ENCODE measurements around the gene VASH2. TPM values are rescaled to one million over a fixed set of nuclear protein-coding genes. Genes with fewer than 3 reads are reported as not detected.

VASH2 gene
- total RNA-seq, 1 experiment from 2014 or later = 303 TPM

- H3K4me1 Mint-ChIP-seq = peaks cover 28% of the 10 kb centered on the region
- H3K9me3 Mint-ChIP-seq = peaks cover 7% of the 10 kb centered on the region
- peaks cover 9% of the 10 kb centered on the region; the same call in 1 of the 2 replicates for H3K27me3 Mint-ChIP-seq (ENCODE audit: low read depth)
- ChIA-PET CTCF (interaction anchor here (1.3 kb wide), 1 partner anchor 9 kb away, joined by 5 read pairs; the partner anchor contains the start of gene VASH2), POLR2A (no interaction called here)
- H3K36me3 Mint-ChIP-seq = peaks cover 12% of the 10 kb centered on the region; the same call in 1 of the 2 replicates
- ATAC-seq (no peak), DNase-seq (ENCODE audit: low spot score) (no peak)
- no peak overlapping the region for H3K4me3 Mint-ChIP-seq
- TF ChIP-seq, protein P1, sequence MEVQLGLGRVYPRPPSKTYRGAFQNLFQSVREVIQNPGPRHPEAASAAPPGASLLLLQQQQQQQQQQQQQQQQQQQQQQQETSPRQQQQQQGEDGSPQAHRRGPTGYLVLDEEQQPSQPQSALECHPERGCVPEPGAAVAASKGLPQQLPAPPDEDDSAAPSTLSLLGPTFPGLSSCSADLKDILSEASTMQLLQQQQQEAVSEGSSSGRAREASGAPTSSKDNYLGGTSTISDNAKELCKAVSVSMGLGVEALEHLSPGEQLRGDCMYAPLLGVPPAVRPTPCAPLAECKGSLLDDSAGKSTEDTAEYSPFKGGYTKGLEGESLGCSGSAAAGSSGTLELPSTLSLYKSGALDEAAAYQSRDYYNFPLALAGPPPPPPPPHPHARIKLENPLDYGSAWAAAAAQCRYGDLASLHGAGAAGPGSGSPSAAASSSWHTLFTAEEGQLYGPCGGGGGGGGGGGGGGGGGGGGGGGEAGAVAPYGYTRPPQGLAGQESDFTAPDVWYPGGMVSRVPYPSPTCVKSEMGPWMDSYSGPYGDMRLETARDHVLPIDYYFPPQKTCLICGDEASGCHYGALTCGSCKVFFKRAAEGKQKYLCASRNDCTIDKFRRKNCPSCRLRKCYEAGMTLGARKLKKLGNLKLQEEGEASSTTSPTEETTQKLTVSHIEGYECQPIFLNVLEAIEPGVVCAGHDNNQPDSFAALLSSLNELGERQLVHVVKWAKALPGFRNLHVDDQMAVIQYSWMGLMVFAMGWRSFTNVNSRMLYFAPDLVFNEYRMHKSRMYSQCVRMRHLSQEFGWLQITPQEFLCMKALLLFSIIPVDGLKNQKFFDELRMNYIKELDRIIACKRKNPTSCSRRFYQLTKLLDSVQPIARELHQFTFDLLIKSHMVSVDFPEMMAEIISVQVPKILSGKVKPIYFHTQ (CRISPR knock-in tag; IDR thresholded peaks at IDR 0.05) = no peak
- TF ChIP-seq OVOL2 (CRISPR knock-in tag; IDR thresholded peaks at IDR 0.05; ENCODE audit: borderline replicate concordance) (no peak), CREM (CRISPR knock-in tag; IDR thresholded peaks at IDR 0.05) (no peak), IRF1 (CRISPR knock-in tag; IDR thresholded peaks at IDR 0.05) (no peak), ZNF263 (CRISPR knock-in tag; IDR thresholded peaks at IDR 0.05; ENCODE audit: low read depth) (no peak), USF2 (CRISPR knock-in tag; IDR thresholded peaks at IDR 0.05) (no peak), ZNF396 (CRISPR knock-in tag; IDR thresholded peaks at IDR 0.05; ENCODE audit: borderline replicate concordance) (no peak), ZNF416 (CRISPR knock-in tag; IDR thresholded peaks at IDR 0.05) (no peak), TEAD1 (CRISPR knock-in tag; IDR thresholded peaks at IDR 0.05) (no peak), PRRX2 (CRISPR knock-in tag; IDR thresholded peaks at IDR 0.05) (no peak), ZNF671 (CRISPR knock-in tag; IDR thresholded peaks at IDR 0.05) (no peak), RELA (CRISPR knock-in tag; IDR thresholded peaks at IDR 0.05; ENCODE audit: borderline replicate concordance) (no peak), ZBTB21 (CRISPR knock-in tag; IDR thresholded peaks at IDR 0.05; ENCODE audit: borderline replicate concordance) (no peak), ETV6 (CRISPR knock-in tag; IDR thresholded peaks at IDR 0.05) (no peak), ZNF532 (CRISPR knock-in tag; IDR thresholded peaks at IDR 0.05; ENCODE audit: borderline replicate concordance) (no peak)
- TF ChIP-seq, protein P2, sequence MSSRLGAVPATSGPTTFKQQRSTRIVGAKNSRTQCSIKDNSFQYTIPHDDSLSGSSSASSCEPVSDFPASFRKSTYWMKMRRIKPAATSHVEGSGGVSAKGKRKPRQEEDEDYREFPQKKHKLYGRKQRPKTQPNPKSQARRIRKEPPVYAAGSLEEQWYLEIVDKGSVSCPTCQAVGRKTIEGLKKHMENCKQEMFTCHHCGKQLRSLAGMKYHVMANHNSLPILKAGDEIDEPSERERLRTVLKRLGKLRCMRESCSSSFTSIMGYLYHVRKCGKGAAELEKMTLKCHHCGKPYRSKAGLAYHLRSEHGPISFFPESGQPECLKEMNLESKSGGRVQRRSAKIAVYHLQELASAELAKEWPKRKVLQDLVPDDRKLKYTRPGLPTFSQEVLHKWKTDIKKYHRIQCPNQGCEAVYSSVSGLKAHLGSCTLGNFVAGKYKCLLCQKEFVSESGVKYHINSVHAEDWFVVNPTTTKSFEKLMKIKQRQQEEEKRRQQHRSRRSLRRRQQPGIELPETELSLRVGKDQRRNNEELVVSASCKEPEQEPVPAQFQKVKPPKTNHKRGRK (CRISPR knock-in tag; IDR thresholded peaks at IDR 0.05; ENCODE audit: borderline replicate concordance) = no peak
- TF ChIP-seq, protein P3, sequence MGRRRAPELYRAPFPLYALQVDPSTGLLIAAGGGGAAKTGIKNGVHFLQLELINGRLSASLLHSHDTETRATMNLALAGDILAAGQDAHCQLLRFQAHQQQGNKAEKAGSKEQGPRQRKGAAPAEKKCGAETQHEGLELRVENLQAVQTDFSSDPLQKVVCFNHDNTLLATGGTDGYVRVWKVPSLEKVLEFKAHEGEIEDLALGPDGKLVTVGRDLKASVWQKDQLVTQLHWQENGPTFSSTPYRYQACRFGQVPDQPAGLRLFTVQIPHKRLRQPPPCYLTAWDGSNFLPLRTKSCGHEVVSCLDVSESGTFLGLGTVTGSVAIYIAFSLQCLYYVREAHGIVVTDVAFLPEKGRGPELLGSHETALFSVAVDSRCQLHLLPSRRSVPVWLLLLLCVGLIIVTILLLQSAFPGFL (CRISPR knock-in tag; IDR thresholded peaks at IDR 0.05; ENCODE audit: borderline replicate concordance) = no peak
- TF ChIP-seq, protein P4, sequence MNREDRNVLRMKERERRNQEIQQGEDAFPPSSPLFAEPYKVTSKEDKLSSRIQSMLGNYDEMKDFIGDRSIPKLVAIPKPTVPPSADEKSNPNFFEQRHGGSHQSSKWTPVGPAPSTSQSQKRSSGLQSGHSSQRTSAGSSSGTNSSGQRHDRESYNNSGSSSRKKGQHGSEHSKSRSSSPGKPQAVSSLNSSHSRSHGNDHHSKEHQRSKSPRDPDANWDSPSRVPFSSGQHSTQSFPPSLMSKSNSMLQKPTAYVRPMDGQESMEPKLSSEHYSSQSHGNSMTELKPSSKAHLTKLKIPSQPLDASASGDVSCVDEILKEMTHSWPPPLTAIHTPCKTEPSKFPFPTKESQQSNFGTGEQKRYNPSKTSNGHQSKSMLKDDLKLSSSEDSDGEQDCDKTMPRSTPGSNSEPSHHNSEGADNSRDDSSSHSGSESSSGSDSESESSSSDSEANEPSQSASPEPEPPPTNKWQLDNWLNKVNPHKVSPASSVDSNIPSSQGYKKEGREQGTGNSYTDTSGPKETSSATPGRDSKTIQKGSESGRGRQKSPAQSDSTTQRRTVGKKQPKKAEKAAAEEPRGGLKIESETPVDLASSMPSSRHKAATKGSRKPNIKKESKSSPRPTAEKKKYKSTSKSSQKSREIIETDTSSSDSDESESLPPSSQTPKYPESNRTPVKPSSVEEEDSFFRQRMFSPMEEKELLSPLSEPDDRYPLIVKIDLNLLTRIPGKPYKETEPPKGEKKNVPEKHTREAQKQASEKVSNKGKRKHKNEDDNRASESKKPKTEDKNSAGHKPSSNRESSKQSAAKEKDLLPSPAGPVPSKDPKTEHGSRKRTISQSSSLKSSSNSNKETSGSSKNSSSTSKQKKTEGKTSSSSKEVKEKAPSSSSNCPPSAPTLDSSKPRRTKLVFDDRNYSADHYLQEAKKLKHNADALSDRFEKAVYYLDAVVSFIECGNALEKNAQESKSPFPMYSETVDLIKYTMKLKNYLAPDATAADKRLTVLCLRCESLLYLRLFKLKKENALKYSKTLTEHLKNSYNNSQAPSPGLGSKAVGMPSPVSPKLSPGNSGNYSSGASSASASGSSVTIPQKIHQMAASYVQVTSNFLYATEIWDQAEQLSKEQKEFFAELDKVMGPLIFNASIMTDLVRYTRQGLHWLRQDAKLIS (CRISPR knock-in tag; IDR thresholded peaks at IDR 0.05; ENCODE audit: borderline replicate concordance) = no peak
- no peak overlapping the region for H3K27ac Mint-ChIP-seq
These were observed 8.9 kb upstream of the VASH2 start for GRCh38 chr1:212941452-212941851.

Data from WTC11 (cell line).